ENCODE results near the gene TTC7B. TPM values are rescaled to one million over a fixed set of nuclear protein-coding genes. Genes with fewer than 3 reads are reported as not detected.

TTC7B gene
- total and polyA plus RNA-seq, 9 of the 15 experiments (the other 6 are each of a cell fraction or from before 2014, with no cell fraction given) = 2.2 to 77.2 (median 36.7) TPM

GRCh38 chr14:90632871-90633270 is 183.4 kb downstream of the TTC7B start (continued):
- TF ChIP-seq RBBP5 (IDR thresholded peaks at IDR 0.05; ENCODE audit: borderline replicate concordance, insufficient read depth, low read length, poor library complexity, severe bottlenecking) (no peak), ZNF507 (tag; conservative IDR thresholded peaks at IDR 0.05) (no peak), BRD9 (IDR thresholded peaks at IDR 0.05; ENCODE audit: low read depth, partially characterized antibody) (no peak), CTCF (IDR thresholded peaks at IDR 0.05 in 2 of 3, conservative IDR thresholded peaks at IDR 0.05 in 1 of 3; ENCODE audit: insufficient read depth in 2 of 3, low read depth in 1 of 3, low read length in 3 of 3) (no peak), GABPA (tag; conservative IDR thresholded peaks at IDR 0.05; ENCODE audit: low read depth) (no peak), ZNF3 (CRISPR knock-in tag; IDR thresholded peaks at IDR 0.05) (no peak), GMEB1 (CRISPR knock-in tag; IDR thresholded peaks at IDR 0.05) (no peak), HBP1 (CRISPR knock-in tag; IDR thresholded peaks at IDR 0.05) (no peak), ZNF24 (IDR thresholded peaks at IDR 0.05) (0 out of 2 replicates have a peak, but pooled peaks have one; percentile 41), DIDO1 (tag; IDR thresholded peaks at IDR 0.05; ENCODE audit: low read depth) (no peak), JUN (IDR thresholded peaks at IDR 0.05; ENCODE audit: borderline replicate concordance, low read depth, low read length) (no peak), JUN (CRISPR knock-in tag; IDR thresholded peaks at IDR 0.05; ENCODE audit: borderline replicate concordance) (no peak), EGR1 (conservative IDR thresholded peaks at IDR 0.05) (no peak), FOSL1 (tag; conservative IDR thresholded peaks at IDR 0.05) (peak; percentile 18; the same call in 1 of the 2 replicates), ZNF184 (CRISPR knock-in tag; IDR thresholded peaks at IDR 0.05) (no peak), CREB1 (IDR thresholded peaks at IDR 0.05) (no peak), CREB1 (CRISPR knock-in tag; IDR thresholded peaks at IDR 0.05) (no peak), KLF1 (tag; IDR thresholded peaks at IDR 0.05) (0 out of 2 replicates have a peak, but pooled peaks have one; percentile 24)

Measured in K562 (cell line).